ENCODE data around the gene GPC6.
A peak's percentile ranks its signal among the peaks of the same experiment; 100 is the strongest.

GPC6 gene

DNA sequence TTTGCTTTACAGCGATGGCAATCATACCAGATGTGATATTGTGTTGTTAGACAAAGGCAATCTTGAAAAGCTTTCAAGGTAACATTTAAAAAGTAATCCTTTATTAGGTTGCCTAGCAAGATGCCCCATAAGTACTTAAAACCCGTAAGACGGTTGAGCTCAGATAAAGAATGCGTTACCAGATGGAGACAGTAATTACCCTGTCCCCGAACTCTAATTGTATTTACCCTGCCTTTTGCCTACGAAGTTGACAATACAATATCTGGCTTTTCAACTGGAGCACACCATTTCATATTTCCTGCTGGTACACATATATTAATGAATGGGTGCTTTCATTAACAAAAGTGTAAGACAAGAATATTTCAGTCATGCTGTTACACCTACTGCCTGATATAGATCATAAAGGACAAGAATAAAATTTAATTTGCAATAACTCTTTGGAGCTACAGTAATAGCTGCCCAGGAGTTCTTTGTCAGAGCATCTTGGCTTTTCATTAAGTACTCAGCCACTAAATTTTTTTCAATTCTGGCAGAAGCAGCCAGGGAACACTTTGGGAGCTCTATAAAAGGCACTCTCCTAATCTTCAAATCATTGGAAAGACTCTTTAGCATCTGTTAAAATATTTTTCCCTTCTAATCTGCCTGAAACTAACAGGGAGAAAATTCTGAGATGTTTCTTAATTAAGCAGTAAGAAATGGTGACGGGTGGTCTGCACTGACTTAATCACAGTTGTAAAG, 1189.1 kb downstream of the GPC6 start:
- DNase-seq (ENCODE audit: low spot score): no peak

DNA sequence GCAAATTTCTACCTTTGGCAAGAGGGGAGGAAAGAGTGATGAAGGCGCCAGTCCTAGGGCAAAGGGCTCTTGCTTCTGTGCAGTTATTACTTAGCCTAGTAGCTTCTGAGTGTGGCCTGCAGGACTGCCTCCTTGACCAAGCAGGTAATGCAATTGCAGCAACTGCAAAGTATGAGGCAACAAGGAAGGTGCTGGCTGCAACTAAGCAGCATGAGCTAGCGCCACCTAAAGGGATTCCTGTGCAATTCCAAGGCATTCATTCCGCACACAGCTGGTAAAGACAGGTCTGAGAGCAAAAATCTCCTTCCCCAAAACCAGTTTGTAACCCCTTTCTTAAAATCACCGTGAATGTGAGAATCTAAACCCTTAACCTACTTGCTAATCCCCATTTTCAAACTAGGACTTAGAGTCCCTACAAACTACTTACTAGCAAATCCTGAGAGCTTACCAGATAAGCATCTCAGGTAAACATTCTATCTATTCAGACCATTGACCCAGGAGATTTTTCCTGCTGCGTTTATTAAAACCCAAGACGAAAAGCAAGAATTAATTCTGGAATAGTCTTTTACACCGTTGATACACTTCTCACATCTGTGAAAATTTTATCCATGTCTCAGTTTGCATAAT, 1190.0 kb downstream of the GPC6 start:
- DNase-seq (ENCODE audit: low spot score): no peak

DNA sequence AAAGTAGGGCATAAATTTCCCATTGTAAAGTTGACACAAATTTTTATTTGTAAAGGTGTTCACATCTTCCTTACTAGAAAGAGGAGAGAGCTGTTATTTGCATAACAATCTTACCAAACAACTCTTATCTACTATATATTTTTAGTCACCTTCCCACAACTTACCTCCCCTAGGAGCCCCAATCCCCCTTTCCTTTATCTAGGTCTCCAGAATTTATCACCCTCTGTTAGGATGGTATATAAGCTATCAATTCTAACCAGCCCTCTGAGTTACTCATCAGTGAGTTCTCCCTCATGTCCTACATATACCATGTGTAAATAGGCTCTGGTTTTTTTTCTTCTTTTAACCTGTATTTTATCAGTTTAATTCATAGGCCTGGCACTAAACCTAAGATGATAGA, 1190.7 kb downstream of the GPC6 start:
- no peak for DNase-seq (ENCODE audit: low spot score)

DNA sequence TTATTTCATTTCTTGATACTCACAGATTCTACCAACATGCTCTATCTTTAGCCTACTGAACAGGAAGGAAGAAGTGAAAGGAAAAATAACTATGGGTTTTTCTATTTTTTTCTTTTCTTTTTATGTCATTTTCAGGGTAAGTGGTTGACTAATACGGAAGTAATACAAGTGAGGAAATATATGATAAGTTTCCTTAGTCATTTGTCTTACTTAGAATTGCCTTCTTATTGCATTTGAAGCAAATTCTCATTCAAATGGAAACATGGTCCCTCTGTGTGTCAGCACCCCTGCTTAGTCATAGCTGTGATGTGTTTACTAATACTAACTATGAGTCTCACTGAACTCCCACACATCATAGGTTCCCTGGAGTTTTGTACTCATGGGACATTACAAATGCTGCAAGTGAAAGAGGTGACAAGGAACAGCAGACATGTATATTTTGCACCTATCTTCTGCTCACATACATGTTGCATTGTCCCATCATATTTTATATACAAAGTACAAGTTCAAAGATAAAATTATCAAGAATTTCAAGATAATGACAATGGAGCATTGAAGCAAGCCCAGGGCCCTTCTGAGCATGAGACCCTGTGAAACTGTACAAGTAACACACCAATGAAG, 1192.8 kb downstream of the GPC6 start:
- DNase-seq (ENCODE audit: low spot score): peak; percentile 17

DNA sequence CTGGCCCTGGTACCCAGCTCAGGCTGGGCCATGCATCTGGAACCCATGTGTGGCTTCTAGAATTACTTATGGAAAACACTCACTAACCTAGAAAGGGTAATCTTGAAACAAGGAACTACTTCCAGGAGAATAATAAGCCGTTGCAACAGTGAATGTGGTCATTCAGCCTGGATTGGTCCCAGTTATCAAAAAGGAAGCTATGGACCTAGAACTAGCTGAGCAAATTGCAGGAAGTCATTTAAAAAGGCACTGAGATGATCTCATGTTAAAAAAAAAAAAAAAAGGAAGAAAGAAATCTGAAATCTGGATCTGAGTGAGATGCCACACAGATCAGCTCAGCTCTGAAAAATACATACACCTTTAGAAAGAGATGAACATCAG, 1193.3 kb downstream of the GPC6 start:
- no peak for DNase-seq (ENCODE audit: low spot score)

DNA sequence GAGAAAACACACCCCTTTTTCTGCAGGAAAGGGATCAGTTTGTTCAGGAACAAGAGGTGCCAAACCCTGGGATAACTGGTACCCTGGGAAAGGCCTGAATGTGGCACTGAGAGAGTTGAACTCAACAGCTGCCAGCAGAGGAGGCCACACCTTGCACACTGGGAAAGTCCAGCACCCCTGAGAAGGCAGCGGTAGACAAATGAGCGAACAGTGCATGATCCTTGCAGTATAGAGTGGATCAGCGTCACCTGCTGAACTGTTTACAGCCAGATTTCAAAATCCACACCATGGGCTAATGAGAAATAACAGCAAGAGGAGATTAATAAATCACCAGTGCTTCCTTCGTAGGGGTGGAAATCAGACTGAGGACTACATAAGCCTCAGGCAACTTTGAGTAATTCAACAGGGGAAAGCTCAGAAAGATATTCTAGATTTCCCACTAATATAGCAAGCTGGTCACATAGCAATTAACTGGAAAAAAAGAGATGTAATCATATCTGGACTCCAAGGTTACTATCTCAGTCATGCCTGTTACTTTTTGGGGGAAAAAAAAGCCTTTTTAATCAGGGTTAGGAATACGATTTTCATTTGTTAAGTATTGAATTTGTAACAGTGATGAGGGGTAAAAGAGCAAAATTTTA, 1200.8 kb downstream of the GPC6 start:
- DNase-seq (ENCODE audit: low spot score): no peak

DNA sequence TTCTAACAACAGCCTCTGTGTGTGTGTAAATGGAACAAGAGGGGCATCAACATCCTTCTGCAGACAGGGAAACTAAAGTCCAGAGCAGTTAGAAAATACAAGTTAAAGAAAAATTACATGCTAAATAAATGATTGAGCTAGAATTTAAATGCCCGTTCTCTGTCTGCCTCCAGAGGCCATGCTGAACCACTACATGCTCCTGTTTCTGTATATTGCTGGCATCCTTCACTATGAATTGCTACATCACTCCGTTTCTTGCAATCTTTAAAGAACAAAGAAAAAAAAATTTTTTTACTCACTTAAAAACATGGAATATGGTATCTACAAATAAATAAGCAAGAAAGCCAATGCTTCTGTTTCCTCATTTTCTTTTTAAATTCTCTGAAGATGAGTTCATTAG, 1205.0 kb downstream of the GPC6 start:
- no peak for DNase-seq (ENCODE audit: low spot score)

DNA sequence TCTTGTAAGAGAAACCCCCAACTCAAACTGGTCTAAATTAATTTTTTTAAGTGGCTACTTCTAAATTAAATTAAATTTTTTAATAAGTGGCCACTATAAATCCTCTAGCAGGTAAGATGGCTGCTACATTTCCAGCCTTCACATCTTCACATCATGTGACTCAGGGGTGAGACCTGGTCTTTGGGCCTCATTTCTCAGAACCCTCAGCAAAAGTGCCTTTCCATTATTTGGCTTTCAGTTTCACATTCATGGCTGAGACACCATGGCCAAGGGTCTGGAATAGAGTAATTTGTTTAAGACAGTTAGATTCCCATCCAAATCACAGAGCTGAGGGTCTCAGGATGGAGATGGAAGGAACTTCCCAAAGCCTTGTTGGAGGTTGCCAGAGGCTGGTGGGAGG, 1205.4 kb downstream of the GPC6 start:
- DNase-seq (ENCODE audit: low spot score): no peak

DNA sequence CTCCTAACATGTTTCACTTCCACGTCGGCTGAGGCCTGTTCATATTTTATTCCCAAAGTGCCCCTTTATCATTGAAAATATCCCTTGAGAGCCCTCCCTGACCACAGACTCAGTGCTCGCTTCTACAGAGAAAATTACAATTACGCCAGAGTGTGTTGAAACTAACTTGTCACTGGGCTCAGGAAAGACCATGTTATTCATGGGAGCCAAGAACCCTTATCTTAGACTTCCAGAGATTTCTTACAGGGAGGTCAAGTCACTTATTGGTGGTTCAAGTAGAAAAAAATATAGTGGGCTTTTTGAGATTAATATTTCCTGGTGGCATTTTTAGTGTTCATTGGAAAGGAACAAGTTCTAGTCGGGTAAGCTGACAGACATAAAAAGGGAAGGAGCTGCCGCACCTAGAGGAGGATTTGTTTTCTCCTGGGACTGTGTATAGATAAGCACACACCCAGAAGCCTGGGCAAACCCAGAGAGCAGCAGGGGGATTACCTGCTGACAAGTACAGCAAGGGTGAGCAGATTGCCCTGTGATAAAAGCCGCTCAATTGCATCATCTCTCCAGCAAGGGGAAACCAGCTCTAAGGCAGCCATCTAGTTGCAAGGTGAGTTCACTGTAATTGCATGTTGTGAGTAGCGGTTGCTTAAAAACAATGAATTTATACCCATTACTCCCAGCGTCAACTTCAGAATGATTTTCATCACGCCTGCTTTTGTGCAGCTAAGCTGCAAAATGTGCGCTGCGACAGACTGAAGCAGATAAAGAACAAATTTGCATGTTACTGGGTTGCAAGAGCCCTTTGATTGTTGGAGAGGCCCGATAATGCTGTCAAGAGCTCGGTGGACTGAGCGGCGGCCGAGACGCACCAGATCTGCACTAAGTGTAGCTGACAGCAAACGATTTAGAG, 1206.7 kb downstream of the GPC6 start:
- no peak for DNase-seq (ENCODE audit: low spot score)

DNA sequence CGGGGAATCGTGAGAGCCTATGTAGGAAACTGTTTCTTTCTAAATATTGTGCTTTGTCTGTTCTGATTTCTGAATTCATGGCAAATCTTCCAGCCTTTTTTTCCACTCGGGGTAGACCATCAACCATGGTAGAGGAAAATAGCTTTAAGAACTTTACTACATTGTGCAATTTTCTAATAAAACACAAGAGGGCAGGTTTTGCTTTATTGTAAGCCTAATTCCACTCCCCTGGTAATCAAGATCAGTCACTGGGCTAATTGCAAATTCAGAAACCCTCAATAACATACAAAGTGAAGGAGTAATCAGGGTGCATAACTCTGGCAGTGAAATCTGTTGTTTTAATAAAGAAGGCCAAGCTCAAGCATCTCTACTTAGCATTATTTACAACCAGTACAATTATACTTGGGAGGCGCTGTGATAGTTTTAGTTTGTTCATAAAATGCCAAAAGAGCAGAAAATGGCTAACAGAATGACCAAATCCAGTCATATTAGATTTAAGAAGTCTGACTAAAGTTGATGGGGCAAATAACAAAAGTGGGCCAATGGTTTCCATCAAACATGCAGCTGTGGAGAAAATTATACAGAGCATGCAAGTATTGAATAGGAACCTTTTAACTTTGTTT, 1209.1 kb downstream of the GPC6 start:
- peak; percentile 51 for DNase-seq (ENCODE audit: low spot score)

DNA sequence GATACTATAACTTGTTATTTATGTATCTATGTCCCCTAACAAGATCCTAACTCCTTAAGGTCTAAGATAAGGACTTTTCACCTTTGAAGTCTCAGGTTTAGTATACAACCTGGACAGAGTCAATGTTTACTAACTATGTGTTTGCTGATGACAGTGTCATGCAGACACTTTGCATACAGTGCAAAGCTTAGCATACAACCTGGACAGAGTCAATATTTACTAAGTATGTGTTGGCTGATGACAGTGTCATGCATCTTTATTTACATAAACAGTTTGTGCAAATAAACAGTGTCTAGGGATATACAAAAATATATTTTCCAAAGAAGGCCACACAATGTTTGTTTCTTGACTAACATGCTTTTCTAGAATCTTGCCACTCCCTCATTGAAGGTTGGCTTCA, 1218.2 kb downstream of the GPC6 start:
- DNase-seq (ENCODE audit: low spot score): no peak

DNA sequence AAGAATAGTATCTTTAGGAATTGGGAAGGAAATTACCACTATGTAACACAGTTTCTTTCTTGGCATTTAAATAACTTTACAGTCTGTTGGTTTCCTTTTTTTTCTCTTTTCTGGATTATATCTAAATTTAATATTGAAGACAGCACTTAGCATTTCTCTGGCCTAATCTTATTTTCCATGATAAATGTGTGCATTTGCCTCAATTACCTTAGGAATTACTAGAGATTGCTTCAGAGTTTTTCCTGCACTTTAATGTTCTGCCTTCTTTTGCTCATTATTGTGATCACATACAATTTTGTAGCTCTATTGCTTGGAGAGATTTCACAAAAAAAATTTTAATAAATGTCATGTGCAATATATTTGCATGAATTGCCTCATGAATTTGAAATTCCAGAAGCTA, 1227.7 kb downstream of the GPC6 start:
- DNase-seq (ENCODE audit: low spot score): no peak

DNA sequence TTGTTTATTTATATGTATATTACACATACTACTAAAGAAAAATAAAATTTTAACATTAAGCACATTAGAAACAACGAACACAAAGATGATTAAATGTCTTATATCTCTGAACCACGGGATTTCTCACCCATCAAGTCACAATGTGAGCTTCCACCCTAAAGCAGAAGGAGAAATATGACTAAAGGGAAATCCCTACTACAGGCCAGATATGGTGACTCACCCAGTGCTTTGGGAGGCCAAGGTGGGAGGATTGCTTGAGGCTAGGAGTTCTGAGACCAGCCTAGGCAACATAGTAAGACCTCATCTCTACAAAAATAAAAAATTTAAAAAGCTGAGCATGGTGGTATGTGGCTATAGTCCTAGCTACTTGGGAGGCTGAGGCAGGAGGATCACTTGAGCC, 1228.3 kb downstream of the GPC6 start:
- DNase-seq (ENCODE audit: low spot score): no peak

DNA sequence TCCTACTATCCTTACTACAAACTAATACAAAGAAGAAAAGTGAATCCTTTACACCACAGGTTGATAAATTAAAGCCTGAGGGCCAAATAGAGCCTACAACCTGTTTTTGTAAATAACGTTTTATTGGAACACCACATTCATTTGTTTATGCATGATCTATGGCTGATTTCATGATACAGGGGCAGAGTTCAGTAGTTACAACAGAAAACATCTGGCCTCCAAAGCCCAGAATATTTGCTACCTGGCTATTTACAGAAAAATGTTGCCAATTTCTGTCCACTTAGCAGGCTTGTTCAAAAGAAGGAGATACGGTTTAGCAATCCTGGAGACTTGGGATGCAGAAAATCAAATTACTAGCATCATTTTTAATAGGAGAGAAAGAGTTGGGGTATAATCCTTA, 1228.8 kb downstream of the GPC6 start:
- DNase-seq (ENCODE audit: low spot score): no peak

Data from CD4-positive, alpha-beta T cell treated with Interleukin-15 for 4 hours (primary cell).